ENCODE measurements around the gene NDUFV2.
"Not testable (repeated sequence)": the region's sequence is repeated elsewhere in the genome, so short reads cannot be mapped to it uniquely, and the experiment has no call there.

Gene NDUFV2

DNA sequence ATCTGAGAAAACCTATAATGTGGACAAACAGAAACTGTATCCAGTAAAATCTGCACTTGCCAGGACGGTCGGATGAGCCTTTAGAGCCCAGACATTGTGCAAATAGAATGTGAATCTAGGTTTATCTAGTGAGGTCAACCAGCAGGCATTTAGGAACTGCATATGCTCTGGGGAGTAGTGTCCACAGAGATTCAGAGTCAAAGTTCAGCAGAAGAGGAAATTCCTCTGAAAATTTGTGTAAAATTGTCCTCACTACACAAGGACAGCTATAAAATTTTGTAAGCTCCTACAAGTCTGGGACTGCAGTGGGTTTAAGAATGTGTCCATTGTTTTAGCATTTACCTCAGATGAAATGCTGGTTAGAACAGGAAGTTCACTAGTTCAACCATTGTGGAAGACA lies 9.8 kb upstream of the NDUFV2 start:
- no peak for DNase-seq

DNA sequence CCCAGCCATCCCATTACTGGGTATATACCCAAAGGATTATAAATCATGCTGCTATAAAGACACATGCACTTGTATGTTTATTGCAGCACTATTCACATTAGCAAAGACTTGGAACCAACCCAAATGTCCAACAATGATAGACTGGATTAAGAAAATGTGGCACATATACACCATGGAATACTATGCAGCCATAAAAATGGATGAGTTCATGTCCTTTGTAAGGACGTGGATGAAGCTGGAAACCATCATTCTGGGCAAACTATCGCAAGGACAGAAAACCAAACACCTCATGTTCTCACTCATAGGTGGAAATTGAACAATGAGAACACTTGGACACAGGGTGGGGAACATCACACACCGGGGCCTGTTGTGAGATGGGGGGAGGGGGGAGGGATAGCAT lies 9.4 kb upstream of the NDUFV2 start:
- not testable (repeated sequence) for DNase-seq

DNA sequence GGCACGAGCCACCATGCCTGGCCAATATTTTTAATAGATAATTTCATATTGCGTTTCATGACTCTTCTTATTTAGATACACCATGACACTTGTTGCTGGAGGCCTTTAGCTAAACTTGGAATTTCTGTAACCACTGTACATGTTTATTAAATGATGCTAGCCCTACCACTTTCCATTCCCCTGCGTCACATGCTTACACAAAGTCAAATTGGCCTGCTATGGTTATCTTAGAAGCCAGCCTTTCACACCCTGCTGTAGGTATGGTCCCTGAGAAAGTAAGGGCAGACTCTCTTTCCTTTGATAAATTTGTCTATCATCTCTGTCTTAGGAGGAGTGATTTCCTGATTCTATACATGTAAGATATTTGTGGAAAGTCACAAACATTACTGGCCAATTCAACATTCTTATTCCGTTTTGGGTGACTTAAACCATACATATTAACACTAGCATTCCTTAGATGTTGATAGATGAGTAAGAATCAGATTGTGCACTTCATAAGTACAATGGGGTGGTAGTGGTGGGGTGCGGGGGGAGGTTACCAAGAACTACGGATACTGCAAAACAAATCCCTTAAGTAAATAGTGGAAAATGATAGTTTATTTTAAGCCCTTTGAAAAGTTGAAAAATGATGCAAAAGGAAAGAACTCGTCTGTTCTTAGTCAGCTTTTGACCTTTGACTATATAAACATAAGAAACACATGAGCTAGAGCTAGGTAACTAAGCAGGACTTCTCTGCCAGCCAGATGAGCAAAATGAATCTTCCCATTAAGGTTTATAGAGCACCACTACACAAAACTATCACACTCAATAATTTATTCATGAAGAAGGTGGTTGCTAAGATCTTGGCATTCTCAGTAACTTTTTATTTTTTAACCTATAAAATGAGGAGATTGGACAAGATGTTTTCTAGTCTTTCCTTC lies 7.9 kb upstream of the NDUFV2 start:
- no peak for DNase-seq

DNA sequence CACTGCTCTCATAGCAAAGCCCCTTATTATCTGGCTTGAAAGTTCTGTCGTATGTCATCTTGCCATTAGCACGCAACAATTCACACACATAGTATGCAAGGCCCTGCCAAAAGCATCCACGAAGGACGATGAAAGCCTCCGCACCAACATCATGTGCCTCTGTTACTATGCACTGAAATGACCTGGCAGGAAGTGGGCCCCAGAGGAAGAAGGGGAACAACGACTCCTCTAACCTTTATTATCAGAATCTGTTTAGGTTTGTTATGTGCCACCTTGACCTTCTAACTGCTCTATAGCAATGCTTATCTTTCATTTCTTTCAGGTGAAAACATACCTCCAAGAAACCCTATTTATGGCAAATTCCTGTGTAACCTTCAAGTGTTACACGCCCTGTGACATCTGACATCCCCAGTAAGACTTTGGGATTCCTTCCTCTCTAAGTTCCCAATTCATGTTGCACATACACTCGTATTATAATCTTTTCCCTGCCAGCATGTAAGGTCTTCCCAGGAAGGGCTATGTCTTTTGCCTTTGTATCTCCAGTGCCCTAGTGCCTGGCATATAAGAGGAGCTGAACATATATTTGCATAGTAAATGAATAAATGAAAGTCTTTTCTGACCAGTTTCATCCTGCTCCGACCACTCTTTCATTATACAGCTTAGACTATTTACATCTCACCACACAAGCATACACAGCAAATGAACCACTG lies 7.0 kb upstream of the NDUFV2 start:
- DNase-seq: no peak

DNA sequence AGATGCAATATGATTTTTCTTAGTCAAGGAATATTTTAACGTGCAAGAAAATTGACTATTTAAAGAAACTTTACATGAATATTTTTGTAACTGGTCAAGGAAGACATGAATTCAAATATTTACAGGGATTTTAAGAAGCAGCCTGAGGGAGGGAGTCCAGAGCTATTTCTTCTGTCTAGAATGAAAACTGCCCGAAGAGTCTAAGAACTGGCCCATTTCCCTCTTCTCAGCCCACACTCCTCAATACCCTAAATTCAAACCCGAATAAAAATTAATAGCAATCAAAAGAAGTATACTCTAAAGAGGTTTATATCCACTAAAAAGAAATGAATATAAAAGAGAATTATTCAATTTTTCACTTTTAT lies 6.5 kb upstream of the NDUFV2 start:
- no peak for DNase-seq

DNA sequence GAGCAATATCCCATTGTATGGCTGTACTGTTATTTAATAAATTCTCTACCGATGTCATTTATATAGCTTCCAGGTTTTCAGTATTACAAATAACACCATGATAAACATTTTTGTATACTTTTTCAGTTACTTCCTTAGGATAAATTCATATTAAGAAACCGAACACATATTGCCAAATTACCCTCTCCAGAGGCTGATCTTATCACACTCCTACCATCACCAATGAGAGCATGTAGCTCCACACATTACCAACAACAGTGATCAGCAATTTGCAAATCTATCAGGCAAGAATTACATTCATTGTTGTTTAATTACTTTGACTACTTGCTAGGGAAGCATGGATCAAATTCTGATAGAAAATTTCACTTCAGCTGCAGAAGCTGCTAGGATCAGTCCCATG lies 5.8 kb upstream of the NDUFV2 start:
- no peak for DNase-seq

DNA sequence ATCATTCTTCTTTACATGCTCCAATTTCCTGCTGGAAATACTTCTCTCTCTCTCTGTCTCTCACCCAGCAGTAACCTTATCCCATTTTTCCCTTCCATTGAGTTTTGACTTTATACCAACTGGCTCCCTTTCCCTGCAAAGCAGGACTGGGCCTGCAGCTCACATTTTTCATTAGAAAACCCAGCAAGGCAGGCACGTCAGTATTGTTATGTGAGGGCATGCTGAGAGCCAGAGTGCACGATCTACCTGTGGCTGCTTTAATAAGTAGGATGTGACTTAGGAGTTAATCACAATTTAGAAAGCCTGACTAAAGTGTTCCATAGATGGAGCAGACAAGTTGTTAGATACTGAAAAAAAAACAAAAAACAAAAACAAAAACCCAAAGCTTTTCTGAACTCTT lies 5.2 kb upstream of the NDUFV2 start:
- DNase-seq: no peak

DNA sequence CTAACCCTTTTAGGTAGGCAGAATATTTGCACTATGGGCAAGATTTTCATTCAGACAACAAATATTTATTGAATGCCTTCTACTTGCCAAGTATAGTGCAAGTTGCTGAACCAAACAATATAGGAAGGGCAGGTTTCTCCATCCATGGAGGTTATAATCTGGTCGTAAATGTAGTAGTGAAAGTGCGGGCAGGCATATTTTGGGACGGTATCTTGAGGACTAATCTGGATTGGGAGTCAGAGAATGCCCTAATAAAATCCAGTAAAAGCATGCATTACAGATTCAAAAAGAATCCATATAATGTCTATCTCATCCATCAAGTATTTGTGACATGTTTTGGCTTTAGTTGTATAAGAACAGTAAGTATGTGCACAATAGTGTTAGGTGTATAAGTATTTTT lies 1.7 kb upstream of the NDUFV2 start:
- DNase-seq: no peak

DNA sequence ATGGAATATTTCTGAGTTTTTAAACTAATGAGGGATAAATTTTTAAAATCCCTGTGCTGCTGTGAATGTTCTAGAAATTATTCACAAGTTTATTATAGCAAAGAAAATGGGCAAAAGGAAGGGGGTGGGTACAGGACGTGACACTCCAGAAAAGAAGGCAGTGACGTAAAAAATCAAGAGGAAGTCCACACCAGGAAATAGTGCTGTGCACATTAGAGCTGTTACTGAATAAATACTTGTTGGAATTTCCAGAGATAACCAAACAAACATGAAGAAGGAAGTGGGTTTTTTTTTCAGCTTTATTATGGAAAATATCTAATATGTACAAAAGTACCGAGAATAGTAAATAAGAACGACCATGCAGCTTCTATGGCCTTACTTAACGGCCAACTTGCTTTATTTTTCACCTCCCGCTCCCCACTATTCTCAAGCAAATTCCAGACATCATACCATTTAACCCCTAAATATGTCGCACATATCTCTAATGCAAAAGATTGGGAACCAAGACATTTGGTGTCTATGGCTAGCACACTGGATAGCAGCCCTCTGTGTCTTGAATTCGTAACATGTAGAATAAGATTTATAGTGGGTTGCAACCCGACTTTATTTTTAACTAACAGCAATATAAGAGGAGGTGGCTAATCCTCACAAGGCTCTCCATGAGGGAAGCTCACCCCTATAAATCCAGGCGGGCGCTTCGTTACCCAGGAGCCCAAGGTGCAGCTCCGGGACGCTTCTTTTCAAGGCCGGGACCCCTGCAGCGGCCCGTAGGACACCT lies 580 bp upstream of the NDUFV2 start:
- DNase-seq: no peak

DNA sequence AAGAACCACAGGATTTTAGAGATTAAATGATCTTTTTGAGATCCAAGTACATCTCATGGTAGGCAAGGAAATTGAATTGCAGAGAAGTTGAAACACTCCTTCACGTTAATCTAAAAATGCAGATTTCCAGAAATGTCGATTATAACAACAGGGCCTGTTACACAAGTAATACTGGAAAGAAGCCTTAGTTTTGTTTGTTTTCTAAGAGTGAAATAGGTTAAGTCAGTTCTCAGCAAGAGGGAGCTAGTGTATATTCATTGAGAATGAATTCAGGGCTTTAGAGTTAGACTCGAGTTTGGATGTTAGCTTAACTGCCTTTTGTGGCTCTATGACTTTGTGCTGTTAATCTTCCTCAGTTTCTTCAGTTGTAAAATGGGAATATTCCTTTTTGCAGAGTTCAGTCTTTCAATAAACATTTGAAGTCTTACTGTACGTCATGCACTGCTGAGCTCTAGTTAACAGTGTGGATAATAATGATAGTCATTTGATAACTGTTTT lies 926 bp downstream of the NDUFV2 start:
- no peak for DNase-seq

DNA sequence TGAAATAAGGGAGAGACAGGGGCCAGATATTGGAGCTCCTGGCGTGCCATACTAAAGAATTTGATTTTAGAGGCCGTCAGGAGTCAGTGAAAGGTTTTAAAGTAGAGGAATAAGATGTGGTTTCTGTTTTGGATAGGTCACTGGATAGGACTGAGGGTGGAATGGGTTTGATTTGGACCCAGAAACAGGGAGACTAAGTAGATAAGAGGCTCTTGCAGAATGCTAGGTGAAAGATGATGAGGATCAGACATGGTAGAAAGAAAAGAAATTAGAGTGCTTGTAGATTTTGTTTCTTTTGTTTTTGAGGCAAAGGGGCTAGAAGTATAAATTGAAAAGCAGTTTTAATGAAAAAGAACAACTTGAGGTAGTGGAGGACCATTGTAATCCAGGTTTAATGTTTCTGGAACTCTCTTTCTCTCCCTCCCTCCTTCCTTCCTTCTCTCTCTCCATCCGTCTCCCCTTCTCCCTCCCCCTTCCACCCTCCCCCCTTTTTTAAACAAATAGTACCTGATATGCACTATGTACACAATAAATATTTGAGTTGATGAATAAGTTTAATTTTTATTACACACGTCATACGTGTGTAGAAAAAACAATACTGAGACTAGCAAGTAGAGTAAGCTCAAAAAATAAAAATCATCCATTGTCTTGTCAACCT lies 1.9 kb downstream of the NDUFV2 start:
- DNase-seq: no peak

DNA sequence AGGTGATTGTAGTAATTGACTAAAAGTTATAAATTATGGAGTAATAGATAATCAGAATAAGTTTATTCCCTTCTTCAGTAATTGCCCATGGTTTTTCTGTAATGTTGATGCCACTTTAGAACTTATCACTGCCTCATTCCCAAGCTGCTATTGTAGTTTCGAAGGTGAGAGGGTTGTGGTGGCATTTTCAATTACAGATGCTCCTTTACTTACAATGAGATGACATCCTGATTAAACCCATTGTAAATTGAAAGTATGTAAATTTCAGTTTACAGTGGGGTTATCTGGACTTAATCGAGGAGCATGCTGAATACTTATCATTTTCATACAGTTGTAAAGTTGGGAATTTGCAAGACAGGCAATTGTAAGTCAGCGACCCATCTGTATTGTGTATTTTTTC lies 2.9 kb downstream of the NDUFV2 start:
- no peak for DNase-seq

DNA sequence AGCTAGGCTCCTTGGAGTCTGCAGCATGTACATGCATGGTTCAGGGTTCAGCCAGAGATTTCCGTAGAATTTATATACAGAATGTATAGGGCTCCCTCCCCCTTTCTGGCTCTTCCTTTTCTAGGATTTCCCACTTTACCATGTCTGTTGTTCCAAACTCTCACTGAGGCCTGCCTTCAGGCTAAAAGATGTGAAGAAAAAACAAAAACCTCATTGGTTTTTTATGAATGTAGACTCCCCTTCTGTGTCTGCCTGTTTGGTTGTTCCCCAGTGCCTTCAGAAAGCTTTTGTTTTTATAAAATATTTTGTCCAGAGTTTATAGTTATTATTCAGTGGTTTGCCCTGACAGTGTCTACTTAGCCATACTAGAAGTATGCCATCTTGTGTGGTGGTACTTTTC lies 3.6 kb downstream of the NDUFV2 start:
- no peak for DNase-seq

DNA sequence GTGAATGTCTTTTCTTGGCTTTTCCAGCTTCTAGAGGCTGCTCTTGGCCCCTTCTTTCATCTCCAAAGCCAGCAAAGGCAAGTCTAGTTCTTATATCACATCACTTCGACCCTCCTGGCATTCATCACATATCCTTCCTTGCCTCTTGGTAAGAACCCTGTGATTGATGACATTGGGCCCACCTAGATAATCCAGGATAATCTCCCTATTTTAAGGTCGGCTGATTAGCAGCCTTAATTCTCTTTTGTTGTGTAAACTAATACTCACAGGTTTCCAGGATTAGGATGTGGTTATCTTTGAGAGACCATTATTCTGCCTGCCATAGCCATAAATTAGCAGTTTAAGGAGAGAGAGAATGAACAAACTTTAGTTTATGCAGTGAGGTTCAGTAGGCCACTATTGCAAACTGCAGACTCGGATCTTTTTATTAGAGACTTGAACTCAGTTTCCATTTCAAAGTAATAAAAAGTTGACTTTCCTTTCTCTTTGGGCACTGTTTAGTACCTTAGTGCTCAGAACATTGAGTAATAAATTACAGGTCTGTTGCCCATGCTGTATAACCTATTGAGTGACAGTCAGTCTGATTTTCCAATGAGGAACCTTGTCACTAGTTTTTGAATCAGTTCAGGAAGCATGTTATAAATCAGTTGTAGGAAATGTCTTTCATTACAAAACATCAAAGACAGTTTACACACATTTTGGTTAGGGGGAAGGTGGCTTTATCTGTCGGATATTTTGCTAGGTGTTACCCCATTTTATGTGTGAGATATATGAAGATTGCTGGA lies 4.5 kb downstream of the NDUFV2 start:
- no peak for DNase-seq

DNA sequence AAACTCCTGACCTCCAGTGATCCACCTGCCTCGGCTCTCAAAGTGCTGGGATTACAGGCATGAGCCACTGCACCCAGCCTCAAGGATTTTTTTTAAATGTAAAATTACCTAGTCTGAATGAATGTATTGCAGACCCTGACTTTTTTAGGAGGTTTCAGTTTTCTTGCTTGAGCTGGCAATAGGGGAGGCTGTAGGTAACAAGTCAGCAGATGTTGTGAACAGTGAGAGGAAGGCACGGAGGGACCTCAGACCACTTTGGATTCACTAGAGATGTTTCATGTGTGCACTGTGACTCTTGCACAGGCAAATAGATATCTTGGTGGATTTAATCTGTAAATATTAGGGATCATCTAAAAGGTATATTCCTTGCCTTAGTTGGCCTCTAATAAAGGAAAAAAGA lies 6.4 kb downstream of the NDUFV2 start:
- no peak for DNase-seq

DNA sequence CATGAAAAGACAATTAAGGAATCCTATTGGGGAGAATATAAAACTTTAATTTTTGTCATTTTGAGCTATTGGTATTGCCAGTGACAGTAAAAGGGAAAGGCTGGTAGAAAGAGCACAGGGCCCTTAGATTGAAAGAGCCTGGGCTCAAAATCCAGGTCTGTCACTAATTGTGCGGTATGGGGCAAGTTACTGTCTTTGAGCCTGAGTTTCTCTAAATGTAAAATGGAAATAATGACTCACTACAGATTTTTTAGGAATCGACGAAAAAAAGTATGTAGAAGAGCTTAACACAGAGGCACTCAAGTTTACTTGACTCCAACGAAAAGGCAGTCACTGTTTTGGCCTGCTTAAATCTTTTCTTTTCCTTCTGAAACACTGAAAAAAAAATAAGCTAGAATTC lies 7.0 kb downstream of the NDUFV2 start:
- DNase-seq: no peak

DNA sequence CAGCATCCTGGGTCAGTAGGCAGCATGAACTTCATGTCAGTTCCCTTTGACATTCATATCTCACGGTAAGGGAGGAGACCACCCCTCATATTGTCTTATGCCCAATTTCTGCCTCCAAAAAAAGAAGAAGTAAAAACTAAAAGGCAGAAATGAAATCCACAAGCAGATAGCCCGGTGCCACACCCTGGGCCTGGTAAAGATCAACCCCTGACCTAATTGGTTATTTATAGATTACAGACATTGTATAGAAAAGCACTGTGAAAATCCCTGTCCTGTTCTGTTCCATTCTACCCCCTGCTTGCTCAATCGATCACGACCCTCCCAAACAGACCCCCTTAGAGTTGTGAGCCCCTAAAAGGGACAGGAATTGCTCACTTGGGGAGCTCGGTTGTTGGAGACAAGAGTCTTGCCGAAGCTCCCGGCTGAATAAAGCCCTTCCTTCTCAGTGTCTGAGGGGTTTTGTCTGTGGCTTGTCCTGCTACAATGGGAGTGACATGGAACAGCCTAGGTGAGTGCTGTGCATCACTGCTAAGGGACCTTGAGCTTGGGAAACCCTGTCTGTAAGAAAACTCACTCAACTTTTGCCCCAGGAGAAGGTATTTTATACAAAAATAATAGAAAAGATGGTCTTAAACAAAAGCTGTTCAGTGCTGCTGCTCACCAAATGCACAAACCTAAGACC lies 11.1 kb downstream of the NDUFV2 start:
- DNase-seq: no peak

DNA sequence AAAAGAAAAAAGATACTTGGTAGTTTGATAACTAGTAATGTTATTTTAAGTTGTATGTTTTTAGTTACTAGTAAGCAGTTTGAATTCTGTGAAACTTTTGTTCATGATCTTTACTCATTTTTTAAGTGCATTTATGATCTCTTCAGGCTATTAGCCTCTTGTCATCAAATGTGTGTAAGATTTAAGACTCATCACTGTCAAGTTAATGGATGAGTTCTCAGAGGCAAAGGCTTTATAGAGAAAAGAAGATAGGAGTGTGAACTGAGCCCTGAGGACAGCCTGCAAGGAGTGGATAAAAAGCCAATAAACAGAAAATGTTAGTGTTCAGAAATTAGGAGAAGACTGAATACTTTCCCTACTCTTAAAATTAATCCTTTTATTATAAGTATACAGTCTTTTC lies 13.5 kb downstream of the NDUFV2 start:
- no peak for DNase-seq

DNA sequence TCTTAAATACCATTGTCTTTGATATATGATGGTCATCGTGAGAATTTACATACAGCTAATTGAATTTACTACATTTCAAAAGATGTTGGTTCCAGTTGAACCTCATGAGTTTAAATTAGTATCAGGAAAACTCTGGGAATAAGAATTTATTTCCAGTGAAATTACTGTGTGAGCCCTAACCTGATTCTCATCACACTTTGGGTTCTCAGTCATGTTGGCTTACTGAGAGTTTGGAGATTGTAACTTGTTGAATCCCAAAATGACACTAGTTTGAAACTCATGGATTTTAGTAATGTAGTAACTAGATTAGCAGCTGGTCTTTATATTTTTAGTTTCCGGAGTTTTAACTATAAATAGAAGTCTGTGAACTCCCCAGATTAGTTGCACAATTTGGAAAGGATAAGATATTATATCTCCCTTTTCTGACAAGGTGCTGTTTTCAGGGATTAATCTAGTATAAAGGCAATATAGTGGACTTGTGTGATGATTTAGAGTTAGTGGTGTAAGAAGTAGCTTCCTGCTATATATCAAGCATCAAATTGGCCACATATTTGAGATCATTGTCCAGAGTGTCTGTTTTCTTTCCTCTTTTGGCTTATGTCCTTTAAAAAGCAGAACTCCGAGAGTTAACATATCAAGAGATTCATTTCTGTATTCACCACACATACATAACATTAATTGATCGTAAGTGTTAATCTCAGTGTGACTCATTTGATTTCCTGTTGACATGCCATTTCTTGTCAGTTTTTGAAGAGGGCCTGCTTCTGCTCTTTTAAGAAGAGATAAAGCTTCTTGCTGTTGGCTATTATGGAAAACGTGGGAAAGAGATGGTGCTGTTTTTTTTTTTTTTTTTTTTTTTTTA lies 15.7 kb downstream of the NDUFV2 start:
- DNase-seq: no peak

DNA sequence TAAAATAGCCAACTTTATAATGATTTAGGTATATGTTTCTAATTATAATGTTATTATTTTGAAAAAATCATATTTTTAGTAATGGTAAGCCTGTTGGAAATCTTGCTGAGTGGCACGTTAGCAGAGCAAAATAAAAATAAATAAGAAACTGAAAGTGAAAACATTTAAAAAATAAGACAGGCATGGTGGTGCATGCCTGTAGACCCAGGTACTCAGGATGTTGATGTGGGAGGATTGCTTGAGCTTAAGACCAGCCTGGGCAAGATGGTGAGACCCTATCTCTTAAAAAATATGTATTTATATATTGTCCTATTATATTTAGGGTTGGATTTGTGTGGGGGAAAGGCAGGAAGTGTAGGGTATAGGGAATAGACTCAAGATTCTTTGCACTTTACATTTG lies 18.3 kb downstream of the NDUFV2 start:
- no peak for DNase-seq

DNA sequence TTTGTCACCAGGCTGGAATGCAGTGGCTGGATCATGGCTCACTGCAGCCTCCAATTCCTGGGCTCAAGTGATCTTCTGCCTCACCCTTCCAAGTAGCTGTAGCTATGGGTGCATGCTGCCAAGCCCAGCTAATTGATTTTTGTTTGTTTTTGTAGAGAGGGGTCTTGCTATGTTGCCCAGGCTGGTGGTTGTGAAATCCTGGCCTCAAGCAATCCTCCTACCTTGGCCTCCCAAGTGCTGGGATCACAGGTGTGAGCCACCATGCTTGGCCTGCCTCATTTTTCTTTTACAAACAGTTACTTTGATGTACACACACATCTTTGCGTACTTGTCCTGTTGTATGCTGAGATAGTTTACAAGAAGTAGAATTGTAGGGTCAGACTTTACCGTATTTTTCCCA lies 21.0 kb downstream of the NDUFV2 start:
- DNase-seq: no peak

All from activated CD4-positive, alpha-beta T cell treated with anti-CD3 and anti-CD28 coated beads for 1 hour (primary cell).